ENCODE results near the gene HOXA5. TPM values are rescaled to one million over a fixed set of nuclear protein-coding genes. Genes with fewer than 3 reads are reported as not detected.
A peak's percentile ranks its signal among the peaks of the same experiment; 100 is the strongest.

The HOXA5 gene
- total RNA-seq, 2 experiments from 2014 or later, result 3.4 to 7.4 TPM

- BruUV-seq (replicated peaks), result no TSS peak
- no peak for DNase-seq (ENCODE audit: low spot score)
- no peaks in the 10 kb centered on the region for H4K20me1 ChIP-seq (ENCODE audit: insufficient read depth, low read length)
- TF ChIP-seq CTCF (conservative IDR thresholded peaks at IDR 0.05; ENCODE audit: low read length), result 0 out of 2 replicates have a peak, but pooled peaks have one; percentile 34
- no peak for TF ChIP-seq EZH2phosphoT487 (IDR thresholded peaks at IDR 0.05; ENCODE audit: borderline replicate concordance, low read depth, low read length)
- intact Hi-C loops (cut with micrococcal nuclease; ENCODE audit: unreplicated experiment), result no loop called here
- no peak overlapping the region for H2AFZ ChIP-seq (ENCODE audit: low read length)
- POLR2A ChIA-PET, result interaction anchor here (0.7 kb wide), 1 partner anchor 457 kb away, joined by 3 read pairs; no protein-coding TSS in a partner anchor
- H3K4me2 ChIP-seq (ENCODE audit: low read length), result no peak overlapping the region
- H3K79me2 ChIP-seq (ENCODE audit: insufficient read depth, low read depth, low read length), result no peaks in the 10 kb centered on the region; the same call in 1 of the 2 replicates
- peaks cover 15% of the 10 kb centered on the region for H3K36me3 ChIP-seq (ENCODE audit: insufficient read depth, low read length)
- H3K4me1 ChIP-seq (ENCODE audit: insufficient read depth, low read length, poor library complexity, severe bottlenecking), result peaks cover 13% of the 10 kb centered on the region
- H3K9me3 ChIP-seq (ENCODE audit: low read length), result no peaks in the 10 kb centered on the region
- no peak overlapping the region for H3K27ac ChIP-seq (ENCODE audit: low read depth, low read length, poor library complexity, severe bottlenecking)
- no peak overlapping the region for H3K4me3 ChIP-seq (ENCODE audit: low read depth, low read length, poor library complexity, severe bottlenecking)
- CTCF ChIA-PET (ENCODE audit: unreplicated experiment), result no interaction called here
- H3K9me2 ChIP-seq (ENCODE audit: insufficient read depth, low read length), result no peaks in the 10 kb centered on the region
Observed at GRCh38 chr7:27143950-27144780, 684 bp upstream of the HOXA5 start.

GRCh38 chr7:27142580-27143022 is 880 bp downstream of the HOXA5 start:
- intact Hi-C loops (cut with micrococcal nuclease; ENCODE audit: unreplicated experiment), result no loop called here
- Histone ChIP-seq H3K9me2 (ENCODE audit: insufficient read depth, low read length) (no peaks in the 10 kb centered on the region), H3K4me3 (ENCODE audit: low read depth, low read length, poor library complexity, severe bottlenecking) (no peak overlapping the region), H3K79me2 (ENCODE audit: insufficient read depth, low read depth, low read length) (no peaks in the 10 kb centered on the region), H3K9me3 (ENCODE audit: low read length) (no peaks in the 10 kb centered on the region), H3K4me2 (ENCODE audit: low read length) (peak overlapping the region; percentile 47; the same call in 1 of the 2 replicates), H3K27ac (ENCODE audit: low read depth, low read length, poor library complexity, severe bottlenecking) (no peak overlapping the region), H3K36me3 (ENCODE audit: insufficient read depth, low read length) (peaks cover 15% of the 10 kb centered on the region), H3K4me1 (ENCODE audit: insufficient read depth, low read length, poor library complexity, severe bottlenecking) (no peaks in the 10 kb centered on the region), H4K20me1 (ENCODE audit: insufficient read depth, low read length) (no peaks in the 10 kb centered on the region), H2AFZ (ENCODE audit: low read length) (no peak overlapping the region)
- no TSS peak for BruUV-seq (replicated peaks)
- TF ChIP-seq EZH2phosphoT487 (IDR thresholded peaks at IDR 0.05; ENCODE audit: borderline replicate concordance, low read depth, low read length) (no peak), CTCF (conservative IDR thresholded peaks at IDR 0.05; ENCODE audit: low read length) (no peak)
- DNase-seq (ENCODE audit: low spot score), result no peak
- POLR2A ChIA-PET, result interaction anchor here (0.6 kb wide), 1 partner anchor 462 kb away, joined by 3 read pairs; no protein-coding TSS in a partner anchor
- CTCF ChIA-PET (ENCODE audit: unreplicated experiment), result no interaction called here

Measured in OCI-LY7 (cell line).